ENCODE data around the gene SH3GL2. TPM values are rescaled to one million over a fixed set of nuclear protein-coding genes. Genes with fewer than 3 reads are reported as not detected.

Gene SH3GL2
- total RNA-seq, 1 donor from 2014 or later, result not detected

DNA sequence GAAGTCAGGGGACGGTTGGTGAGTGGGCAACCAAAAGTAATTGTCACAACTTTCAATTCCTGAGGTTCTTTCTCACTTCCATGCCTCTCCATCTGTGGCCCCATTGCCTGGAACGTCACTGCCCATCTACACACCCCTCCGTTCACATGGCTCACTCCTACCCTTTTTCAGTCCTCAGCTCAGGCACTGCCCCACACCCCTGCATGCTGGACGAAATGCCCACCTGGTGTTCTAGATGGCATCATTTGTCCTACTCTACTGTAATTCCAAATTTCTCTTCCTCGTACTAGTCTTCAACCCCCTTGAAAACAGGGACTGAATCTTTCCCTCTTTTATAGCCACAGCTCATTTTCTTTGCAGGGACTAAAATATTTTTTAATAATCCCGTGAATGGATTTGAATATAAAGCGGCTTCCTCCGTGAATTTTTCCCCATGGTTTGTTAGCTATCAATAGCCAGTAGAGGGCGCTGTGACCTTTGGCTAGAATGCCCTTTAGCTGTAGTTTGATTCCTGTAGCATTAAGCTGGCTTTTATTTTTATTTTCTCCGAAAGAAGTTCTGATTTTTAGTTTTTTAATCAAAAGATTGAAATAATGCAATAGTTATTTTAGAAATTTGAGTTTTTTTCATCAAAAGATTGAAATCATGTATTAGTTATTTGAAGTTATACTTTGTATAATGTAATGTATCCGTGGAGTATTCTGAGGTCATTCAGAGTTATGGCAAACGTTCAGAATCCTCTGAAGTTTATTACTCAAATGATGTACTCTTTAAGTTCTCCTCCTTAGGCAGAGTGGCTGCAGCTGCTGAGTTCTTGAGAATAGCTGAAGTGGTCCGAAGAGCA lies 232.1 kb downstream of the SH3GL2 start:
- Histone ChIP-seq H3K4me1 (no peaks in the 10 kb centered on the region), H3K36me3 (no peaks in the 10 kb centered on the region), H3K4me3 (no peak overlapping the region), H3K27ac (no peak overlapping the region), H3K27me3 (no peaks in the 10 kb centered on the region), H3K9me3 (no peaks in the 10 kb centered on the region)
- TF ChIP-seq, protein P1, sequence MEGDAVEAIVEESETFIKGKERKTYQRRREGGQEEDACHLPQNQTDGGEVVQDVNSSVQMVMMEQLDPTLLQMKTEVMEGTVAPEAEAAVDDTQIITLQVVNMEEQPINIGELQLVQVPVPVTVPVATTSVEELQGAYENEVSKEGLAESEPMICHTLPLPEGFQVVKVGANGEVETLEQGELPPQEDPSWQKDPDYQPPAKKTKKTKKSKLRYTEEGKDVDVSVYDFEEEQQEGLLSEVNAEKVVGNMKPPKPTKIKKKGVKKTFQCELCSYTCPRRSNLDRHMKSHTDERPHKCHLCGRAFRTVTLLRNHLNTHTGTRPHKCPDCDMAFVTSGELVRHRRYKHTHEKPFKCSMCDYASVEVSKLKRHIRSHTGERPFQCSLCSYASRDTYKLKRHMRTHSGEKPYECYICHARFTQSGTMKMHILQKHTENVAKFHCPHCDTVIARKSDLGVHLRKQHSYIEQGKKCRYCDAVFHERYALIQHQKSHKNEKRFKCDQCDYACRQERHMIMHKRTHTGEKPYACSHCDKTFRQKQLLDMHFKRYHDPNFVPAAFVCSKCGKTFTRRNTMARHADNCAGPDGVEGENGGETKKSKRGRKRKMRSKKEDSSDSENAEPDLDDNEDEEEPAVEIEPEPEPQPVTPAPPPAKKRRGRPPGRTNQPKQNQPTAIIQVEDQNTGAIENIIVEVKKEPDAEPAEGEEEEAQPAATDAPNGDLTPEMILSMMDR (IDR thresholded peaks at IDR 0.05), result peak; percentile 66 to 91 (median 88)
- peak in 1 of 2 donors; percentile 68 for DNase-seq (ENCODE audit: low spot score in 2 of 2)
- intact Hi-C loops (cut with DNase I), result loop anchor here (1.0 to 10.0 kb wide), 4 partner anchors 96 to 1218 kb away; no protein-coding TSS in a partner anchor

DNA sequence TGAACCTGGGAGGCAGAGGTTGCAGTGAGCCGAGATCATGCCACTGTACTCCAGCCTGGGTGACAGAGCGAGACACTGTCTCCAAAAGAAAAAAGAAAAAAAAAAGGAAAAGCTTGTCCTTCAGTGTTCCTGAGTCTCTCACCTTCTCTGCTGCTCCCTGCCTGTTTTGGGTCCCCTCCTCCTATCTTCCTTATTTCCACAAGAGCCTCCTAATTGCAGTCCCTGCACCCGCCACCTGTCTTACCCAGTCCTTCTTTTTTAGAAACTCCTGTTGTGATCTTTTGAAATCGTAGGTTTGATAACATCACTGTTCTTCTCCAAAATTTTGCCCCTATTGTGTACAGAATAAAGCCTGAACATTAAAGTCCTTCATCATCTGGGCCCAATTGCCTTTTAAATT lies 234.9 kb downstream of the SH3GL2 start:
- TF ChIP-seq, protein P1 (IDR thresholded peaks at IDR 0.05), result no peak
- intact Hi-C loops (cut with DNase I), result loop anchor here (5.0 to 10.0 kb wide), 2 partner anchors 94 to 211 kb away; no protein-coding TSS in a partner anchor
- Histone ChIP-seq H3K27ac (no peak overlapping the region), H3K9me3 (no peaks in the 10 kb centered on the region), H3K4me3 (no peak overlapping the region), H3K27me3 (no peaks in the 10 kb centered on the region), H3K36me3 (no peaks in the 10 kb centered on the region), H3K4me1 (no peaks in the 10 kb centered on the region)
- no peak for DNase-seq (ENCODE audit: low spot score in 2 of 2)

DNA sequence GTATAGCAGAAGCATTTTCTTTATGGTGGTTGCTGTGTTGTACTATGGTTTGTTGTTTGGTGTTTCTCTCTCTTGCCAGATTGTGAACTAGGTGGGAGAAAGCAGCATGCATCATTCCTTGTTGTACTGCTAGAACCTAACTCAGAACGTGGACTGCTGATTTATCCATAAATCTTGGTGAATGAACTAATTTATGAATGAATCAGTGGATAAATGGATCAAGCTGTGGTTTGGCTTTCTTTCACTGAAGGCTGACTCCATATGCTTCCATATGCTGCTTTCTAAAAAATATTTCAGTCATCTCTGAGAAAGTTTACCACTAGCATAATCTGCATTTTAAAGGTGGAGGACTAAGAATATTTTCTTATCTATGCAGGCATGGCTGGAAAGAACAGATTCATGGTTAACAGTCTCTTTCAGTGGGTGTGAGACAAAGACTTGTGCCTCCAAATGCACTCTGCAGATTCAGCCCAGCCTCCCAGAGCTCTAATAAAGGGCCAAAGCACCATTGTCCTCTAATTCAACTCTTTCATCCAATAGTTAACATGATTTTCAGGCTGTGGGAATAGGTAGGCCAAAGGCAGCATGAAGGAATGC lies 237.7 kb downstream of the SH3GL2 start:
- Histone ChIP-seq H3K27ac (no peak overlapping the region), H3K4me3 (no peak overlapping the region), H3K27me3 (no peaks in the 10 kb centered on the region), H3K9me3 (no peaks in the 10 kb centered on the region), H3K4me1 (no peaks in the 10 kb centered on the region), H3K36me3 (no peaks in the 10 kb centered on the region)
- intact Hi-C loops (cut with DNase I), result loop anchor here (10.0 kb wide), 1 partner anchor 208 kb away; no protein-coding TSS in a partner anchor
- DNase-seq (ENCODE audit: low spot score in 2 of 2), result no peak
- TF ChIP-seq, protein P1 (IDR thresholded peaks at IDR 0.05), result no peak

DNA sequence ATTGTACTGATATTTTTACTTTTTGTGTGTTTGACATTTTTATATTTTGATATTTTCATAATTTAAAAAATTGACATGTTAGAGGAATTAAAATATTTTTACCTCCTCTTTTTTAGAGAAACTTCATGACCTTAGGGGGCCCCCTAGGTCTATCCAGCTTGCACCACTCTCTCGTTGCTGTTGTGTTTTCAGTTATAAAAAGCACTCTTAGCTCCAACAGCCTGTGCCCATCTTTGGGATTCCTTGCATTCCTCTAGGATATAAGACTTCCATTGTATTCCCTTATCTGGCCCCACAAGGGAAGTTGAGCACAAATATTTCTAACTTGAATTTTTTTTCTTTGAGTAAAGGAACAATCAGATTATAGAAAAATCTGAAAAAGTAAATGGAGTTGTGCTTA lies 245.3 kb downstream of the SH3GL2 start:
- H3K4me1 ChIP-seq, result peaks cover 0 to 4% of the 10 kb centered on the region in 2 donors
- no peaks in the 10 kb centered on the region for H3K9me3 ChIP-seq
- no peak for DNase-seq (ENCODE audit: low spot score in 2 of 2)
- H3K27me3 ChIP-seq, result no peaks in the 10 kb centered on the region
- intact Hi-C loops (cut with DNase I), result no loop called here
- TF ChIP-seq, protein P1 (IDR thresholded peaks at IDR 0.05), result no peak
- H3K4me3 ChIP-seq, result no peak overlapping the region
- H3K36me3 ChIP-seq, result no peaks in the 10 kb centered on the region
- H3K27ac ChIP-seq, result peak overlapping the region; percentile 39 to 53

DNA sequence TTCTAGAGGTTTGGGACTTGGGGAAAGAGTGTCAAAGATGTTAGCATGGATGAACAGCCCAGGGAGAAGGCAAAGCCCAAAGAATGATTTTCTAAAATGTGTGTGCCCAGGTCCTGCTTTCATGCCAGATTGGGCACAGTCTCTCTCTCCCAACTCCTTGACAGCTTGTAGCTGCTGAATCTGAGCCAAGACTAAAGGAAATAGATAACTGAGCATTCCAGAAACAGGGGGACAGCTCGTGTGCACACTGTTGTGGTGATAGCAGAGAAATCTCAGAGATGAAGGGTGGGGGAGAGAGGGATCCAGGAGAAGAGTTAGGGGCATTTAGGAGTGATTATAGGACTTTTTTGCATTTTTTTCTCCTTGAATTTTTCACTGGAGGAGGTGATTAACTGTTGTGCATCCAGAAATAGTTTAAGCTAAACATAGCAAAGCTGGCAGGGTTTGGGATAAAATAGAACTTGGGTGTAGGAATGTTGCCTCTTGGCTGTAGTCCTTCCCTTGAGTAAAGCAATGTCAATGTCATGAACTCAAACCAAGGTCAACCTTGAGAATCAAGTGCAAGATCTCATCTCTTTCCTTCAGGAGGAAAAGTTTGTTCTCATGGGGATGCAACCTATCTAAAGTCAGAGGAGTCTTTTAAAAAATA lies 245.9 kb downstream of the SH3GL2 start:
- no peak for DNase-seq (ENCODE audit: low spot score in 2 of 2)
- Histone ChIP-seq H3K27ac (peak overlapping the region; percentile 39 to 53), H3K4me1 (peaks cover 0 to 4% of the 10 kb centered on the region in 2 donors), H3K4me3 (no peak overlapping the region), H3K27me3 (no peaks in the 10 kb centered on the region), H3K36me3 (no peaks in the 10 kb centered on the region), H3K9me3 (no peaks in the 10 kb centered on the region)
- intact Hi-C loops (cut with DNase I), result no loop called here
- TF ChIP-seq, protein P1 (IDR thresholded peaks at IDR 0.05), result no peak

Measured in ascending aorta (tissue), 2 donors.